PC-3 (cell line): ENCODE data around the gene ST3GAL2.

Experiments used
- EZH2 ChIP-seq: fragments of 300-600 bp; sonication (generic); IDR thresholded peaks from one replicate; pipeline ENCODE4 v1.6.1; 2017; ENCODE audit warnings: antibody characterized with exemption, mild to moderate bottlenecking, low read length; ENCODE audit not compliant: unreplicated experiment
- EZH2phosphoT487 ChIP-seq: fragments of 300-600 bp; sonication (generic); IDR thresholded peaks from 2 replicates; pipeline ENCODE4 v1.6.1; 2018; ENCODE audit warnings: mild to moderate bottlenecking, antibody characterized with exemption, low read length, borderline replicate concordance
- TF ChIP-seq, protein P1 (sequence below): fragments of 300-600 bp; sonication (generic); conservative IDR thresholded peaks from 2 replicates; pipeline ENCODE4 v1.5.1; 2017; ENCODE audit warnings: antibody characterized with exemption, low read depth, mild to moderate bottlenecking, low read length

GRCh38 chr16:70422543-70422942 is 16.4 kb downstream of the ST3GAL2 start:
- TF ChIP-seq, protein P1, sequence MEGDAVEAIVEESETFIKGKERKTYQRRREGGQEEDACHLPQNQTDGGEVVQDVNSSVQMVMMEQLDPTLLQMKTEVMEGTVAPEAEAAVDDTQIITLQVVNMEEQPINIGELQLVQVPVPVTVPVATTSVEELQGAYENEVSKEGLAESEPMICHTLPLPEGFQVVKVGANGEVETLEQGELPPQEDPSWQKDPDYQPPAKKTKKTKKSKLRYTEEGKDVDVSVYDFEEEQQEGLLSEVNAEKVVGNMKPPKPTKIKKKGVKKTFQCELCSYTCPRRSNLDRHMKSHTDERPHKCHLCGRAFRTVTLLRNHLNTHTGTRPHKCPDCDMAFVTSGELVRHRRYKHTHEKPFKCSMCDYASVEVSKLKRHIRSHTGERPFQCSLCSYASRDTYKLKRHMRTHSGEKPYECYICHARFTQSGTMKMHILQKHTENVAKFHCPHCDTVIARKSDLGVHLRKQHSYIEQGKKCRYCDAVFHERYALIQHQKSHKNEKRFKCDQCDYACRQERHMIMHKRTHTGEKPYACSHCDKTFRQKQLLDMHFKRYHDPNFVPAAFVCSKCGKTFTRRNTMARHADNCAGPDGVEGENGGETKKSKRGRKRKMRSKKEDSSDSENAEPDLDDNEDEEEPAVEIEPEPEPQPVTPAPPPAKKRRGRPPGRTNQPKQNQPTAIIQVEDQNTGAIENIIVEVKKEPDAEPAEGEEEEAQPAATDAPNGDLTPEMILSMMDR = no peak
- TF ChIP-seq EZH2 = no peak
- TF ChIP-seq EZH2phosphoT487 = no peak
